GOT3 (cell line): ENCODE results near the gene RNF220.

Source experiments
- DNase-seq: peaks from one replicate; lab custom pipeline; 2025; ENCODE audit warnings: mixed read lengths; lab: John Stamatoyannopoulos, UW

Gene RNF220

DNA sequence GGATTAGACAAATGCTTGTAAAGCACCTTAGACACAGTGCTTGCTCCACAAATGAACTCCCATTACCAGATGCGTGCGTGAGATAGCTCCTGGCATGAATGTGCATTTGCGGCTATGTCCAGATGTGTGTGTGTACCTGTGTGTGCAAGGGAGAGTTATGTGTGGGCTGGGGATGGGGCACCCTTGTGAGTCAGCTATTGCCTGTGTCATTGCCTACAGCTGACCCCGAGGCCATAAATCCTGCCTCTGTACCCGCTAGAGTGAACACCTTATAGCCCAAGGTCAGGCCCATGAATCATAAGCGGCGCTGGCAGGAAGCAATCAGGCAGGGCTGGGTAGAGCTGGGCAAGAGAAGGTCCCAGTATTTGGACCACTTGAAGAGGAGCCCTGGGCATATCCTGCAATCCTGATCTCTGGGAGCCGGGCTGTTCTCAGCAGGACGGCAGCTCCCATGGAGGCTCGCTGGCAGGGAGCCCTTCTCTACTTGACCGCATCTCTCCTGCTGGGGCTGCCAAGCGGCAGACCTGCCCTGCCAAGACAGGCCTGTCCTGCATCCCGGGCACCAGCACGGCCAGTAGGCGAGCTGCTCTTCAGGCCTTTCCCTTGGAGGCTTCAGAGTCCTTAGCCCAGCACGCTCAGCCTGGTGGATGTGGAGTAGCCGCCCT lies 182.9 kb downstream of the RNF220 start:
- no peak for DNase-seq

DNA sequence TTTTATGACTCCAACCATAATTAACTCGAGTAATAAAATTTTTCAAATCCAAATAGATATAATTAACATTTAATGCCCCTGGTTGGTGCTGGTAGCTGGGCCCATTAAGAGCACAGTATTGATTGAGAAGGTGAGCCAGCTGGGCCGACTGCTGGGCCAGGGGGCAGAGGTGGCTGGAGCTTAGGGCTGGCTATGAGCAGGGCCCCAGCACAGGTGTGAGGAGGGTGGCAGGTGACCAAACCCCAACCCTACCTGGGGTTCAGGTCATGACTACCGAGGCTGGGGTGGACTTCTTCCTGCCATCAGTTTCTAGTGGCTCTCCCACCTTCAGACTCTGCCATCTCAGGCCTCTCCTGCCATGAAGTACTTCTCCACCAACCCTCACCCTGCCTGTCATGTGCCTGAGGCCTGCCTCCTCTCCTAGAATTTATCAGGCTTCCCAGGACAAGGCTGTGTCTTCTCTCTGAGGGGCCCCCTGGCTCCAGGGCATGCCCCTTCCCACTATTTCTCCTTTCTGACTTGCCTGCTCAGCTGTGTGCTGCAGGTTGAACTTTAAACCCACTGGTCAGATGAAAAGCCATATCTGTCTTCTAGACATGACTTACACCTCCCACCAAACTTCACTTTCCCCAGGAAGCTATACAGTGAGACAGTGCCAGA lies 183.6 kb downstream of the RNF220 start:
- no peak for DNase-seq

DNA sequence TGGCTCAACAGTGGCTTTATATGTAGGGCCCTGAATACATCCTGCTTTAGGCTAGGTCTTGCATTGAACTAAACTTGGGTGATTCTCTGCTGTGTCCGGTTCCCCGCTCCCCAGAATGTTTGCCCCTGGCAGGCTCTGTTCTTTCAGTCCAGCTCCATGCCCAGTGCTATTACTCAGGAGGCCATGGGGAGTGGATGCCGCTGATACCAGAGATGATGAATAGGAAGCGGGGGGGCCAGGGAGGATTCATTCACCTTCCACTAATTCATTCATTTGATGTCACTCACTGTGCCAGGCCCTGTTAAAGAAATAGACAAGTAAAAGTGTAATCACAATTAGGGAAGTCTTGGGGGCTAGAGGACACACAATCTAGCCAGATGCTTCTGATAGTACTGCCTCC lies 185.4 kb downstream of the RNF220 start:
- no peak for DNase-seq

- DNase-seq: no peak
Measured at GRCh38 chr1:44591381-44591780, 186.3 kb downstream of the RNF220 start.

- DNase-seq: no peak
Measured at GRCh38 chr1:44592208-44593145, 187.4 kb downstream of the RNF220 start.

DNA sequence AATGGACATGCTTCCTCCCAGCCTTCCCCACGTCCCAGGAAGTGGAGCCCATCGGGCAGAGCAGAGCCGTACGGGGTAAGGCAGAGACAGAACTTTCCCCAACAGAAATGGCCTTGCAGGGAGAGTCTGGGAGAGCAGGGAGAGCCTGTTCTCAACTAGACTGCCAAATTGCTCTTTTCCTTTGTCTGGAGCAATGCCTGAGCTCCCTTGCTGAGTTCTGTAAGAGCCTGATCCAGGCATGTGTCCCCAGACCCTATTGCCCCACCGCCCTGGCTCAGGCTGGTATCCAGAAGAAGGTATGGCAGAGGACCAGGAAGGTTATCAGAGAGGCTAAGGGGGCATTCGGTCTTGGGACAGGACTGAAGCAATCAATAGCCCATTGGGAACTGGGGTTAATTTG lies 189.3 kb downstream of the RNF220 start:
- DNase-seq: no peak

DNA sequence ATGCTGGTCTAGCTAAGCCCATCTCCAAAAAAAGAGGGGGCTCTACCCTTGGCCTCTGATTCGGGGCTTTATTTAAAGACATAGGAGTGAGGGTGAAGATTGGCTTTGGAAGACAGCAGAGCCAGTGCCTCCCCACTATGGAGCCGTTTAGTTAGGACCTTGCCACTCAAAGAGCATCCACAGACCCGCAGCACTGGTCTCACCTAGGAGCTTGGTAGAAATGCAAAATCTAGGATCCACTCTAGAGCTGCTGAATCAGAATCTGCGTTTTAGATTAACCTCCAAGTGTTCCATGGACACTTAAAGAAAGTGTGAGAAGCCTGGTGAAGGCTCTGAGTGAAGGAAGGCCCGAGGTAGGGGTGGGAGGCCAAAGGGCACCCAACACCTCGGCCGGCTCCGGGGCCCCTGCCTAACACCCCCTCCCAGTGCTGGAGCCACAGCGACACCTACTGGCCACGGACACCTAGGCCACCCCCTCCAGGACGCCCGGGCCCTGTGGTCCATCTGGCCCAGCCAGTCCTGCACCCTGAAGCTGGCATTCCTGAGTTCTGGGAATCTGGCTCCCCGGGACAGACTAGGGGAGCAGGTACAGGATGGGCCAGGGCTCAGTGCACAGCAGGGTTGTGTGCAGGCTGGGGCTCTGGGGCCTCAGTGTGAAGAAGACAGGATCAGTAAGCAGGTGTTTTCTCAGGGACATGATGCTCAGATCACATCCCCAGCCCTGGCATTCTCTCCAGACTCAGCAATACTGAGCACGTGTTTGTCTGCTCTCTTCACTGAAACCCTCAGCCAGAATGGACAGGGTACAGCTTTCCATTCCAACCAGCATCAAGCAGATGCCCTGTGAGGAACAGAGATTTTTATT lies 190.0 kb downstream of the RNF220 start:
- DNase-seq: no peak

- no peak for DNase-seq
Measured at GRCh38 chr1:44596511-44596910, 191.5 kb downstream of the RNF220 start.

- no peak for DNase-seq
Measured at GRCh38 chr1:44598167-44598566, 193.1 kb downstream of the RNF220 start.

- no peak for DNase-seq
Measured at GRCh38 chr1:44602634-44603628, 197.9 kb downstream of the RNF220 start.

DNA sequence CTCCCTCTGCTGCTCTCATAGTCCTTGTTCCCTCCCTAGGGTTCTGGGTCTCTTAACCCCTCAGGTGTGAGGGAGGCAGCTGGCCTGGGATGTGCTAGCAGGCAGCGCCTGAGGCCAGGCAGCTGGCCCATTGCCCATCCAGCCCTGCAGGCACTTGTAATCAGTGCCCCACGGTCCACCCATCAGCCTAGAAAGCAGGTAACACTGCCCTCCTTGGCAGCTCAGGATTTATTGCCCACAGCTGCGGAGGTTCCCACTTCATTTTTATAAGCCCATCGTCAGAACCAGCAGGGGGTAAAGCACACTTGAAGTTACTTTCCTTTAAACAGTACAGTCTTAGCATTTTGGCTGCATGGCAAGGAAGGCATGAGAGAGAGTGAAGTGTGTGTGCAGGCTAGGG lies 198.7 kb downstream of the RNF220 start:
- no peak for DNase-seq

- no peak for DNase-seq
Measured at GRCh38 chr1:44604157-44604955, 199.3 kb downstream of the RNF220 start.

DNA sequence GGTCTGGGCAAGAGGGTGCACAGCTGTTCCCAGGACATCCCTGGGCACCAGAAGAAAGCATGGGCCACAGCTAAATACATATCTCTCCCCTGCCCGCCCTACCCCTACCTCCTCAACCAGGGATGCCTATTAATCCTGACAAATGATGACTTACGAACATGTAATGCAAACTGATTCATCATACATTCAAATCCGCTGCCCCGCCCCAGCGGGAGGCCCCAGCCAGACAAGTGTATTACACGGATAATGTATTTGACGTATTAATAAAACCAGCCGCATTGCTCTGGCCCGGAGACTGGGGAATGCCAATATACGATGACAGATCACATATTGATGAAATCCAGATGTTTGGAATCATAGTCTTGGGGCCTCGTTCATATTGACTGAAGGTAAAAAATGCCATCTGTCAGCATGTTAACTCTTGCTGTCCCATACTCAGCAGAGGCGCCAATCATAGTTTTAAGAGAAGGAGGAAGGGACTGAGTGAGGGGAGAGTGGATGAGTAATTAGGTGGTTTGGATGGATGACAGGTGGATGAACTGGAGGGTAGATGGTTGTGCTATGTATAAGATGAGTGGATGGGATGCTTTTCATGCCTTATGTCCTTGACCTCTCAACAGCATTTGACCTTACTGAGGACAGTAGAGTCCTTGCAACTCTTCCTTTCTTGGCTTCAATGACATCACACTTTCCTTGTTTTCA lies 201.0 kb downstream of the RNF220 start:
- DNase-seq: no peak

- DNase-seq: no peak
Measured at GRCh38 chr1:44606701-44607281, 201.7 kb downstream of the RNF220 start.

DNA sequence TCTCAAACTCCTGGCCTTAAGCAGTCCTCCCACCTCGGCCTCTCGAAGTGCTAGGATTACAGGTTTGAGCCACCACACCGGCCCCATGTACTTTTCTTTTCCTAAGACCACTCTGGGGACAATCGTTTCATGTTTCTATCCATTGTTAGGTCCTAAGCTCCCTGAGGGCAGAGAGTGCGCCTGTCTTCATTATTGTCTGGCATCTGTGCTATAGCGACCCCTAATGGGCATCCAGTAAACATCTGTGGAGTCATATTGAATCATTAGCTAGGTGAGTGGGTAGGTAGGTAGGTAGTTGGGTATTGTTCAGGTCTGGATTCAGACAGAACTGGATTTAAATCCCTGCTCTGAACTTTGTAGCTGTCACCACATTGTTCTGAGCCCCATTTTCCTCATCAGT lies 203.1 kb downstream of the RNF220 start:
- DNase-seq: no peak

DNA sequence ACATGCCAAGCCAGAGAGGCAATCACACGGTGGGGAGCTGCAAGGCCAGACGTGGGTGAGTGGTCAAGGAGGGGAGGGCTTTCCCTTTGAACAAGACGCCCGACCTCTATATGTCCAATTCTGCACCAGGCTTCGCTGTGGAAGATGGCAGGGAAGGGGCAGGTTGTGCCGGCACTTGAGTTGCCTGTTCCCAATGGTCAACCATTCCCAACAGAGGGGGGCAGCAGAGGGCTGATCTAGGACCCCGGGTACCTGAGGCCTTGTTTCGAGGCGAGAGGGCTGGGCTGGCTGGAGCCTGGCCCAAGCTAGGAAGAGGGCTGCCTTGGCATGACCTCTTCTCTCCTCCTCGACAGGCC lies 204.3 kb downstream of the RNF220 start:
- no peak for DNase-seq

GRCh38 chr1:44609768-44610526 lies 204.9 kb downstream of the RNF220 start:
- DNase-seq: no peak

- DNase-seq: no peak
Measured at GRCh38 chr1:44610527-44611148, 205.6 kb downstream of the RNF220 start.
